Lower leg skin (tissue), 3 donors: ENCODE data around the gene OAS3.

Experiments used
- CTCF ChIP-seq, 3 donors: fragments of 450-650 bp; IDR thresholded peaks; one replicate each; pipeline ENCODE4 v1.5.1; 2016; ENCODE audit warnings: antibody characterized with exemption in 3 of 3, mild to moderate bottlenecking in 3 of 3, moderate library complexity in 2 of 3
- POLR2A ChIP-seq, 2 donors: fragments of 450-650 bp; IDR thresholded peaks; one replicate each; pipeline ENCODE4 v1.6.1; 2016 to 2017; ENCODE audit warnings: antibody characterized with exemption in 2 of 2, mild to moderate bottlenecking in 1 of 2, moderate library complexity in 1 of 2

DNA sequence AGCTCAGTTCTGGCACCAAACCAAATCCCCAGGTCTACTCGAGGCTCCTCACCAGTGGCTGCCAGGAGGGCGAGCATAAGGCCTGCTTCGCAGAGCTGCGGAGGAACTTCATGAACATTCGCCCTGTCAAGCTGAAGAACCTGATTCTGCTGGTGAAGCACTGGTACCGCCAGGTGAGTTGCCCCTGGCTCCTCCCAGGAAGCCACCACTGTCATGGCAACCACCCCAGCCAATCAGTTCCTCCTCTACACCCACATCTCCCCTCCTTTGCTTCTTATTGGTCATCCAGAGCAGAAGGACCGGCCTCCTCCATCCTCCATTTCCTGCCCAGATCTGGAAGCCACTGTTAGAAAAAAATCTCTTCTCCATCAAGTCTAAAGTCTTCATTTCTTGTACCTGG lies 22.8 kb downstream of the OAS3 start:
- TF ChIP-seq CTCF (IDR thresholded peaks at IDR 0.05), result no peak
- no peak for TF ChIP-seq POLR2A (IDR thresholded peaks at IDR 0.05)
